MM.1S (cell line): ENCODE results near the gene GNAT2.

Experiments used
- CTCF ChIP-seq: fragments of 300-600 bp; sonication (generic); IDR thresholded peaks from 2 replicates; pipeline ENCODE4 v1.5.1; 2016; ENCODE audit warnings: antibody characterized with exemption, low read length, mixed read lengths
- EZH2 ChIP-seq: fragments of 300-600 bp; sonication (generic); optimal IDR thresholded peaks from 2 replicates; pipeline ENCODE3; 2017; ENCODE audit warnings: low read depth, mild to moderate bottlenecking, antibody characterized with exemption, low read length, mixed read lengths
- EZH2phosphoT487 ChIP-seq: fragments of 300-600 bp; sonication (generic); IDR thresholded peaks from 2 replicates; pipeline ENCODE4 v1.6.1; 2018; ENCODE audit warnings: antibody characterized with exemption, low read length

GRCh38 chr1:109657970-109658369, 38.6 kb upstream of the GNAT2 start:
- TF ChIP-seq EZH2 = no peak
- no peak for TF ChIP-seq EZH2phosphoT487
- no peak for TF ChIP-seq CTCF
